Measurements from ENCODE around the gene ANKS1B. TPM values are rescaled to one million over a fixed set of nuclear protein-coding genes. Genes with fewer than 3 reads are reported as not detected.

Gene ANKS1B
- polyA plus RNA-seq, 3 donors: not detected

DNA sequence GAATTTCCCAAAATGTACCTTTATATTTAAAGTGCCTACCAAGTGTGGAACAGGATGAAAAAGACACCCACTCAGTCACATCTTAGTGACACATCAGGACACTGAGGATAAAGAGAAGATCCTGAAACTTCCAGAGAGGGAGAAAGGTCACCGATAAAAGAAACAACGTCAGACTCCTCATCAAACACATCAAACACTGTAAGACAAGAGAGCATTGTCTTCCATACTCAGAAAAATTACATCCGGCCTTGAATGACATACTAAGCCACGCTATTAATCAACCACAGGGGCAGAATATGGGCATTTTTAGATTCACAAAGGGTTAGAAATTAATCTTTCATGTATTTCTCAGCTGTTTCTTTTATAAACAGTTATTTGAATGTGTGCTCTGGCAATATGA lies 849.4 kb downstream of the ANKS1B start:
- no peaks in the 10 kb centered on the region for H3K9me3 ChIP-seq (replicated peaks in 1 of 2; ENCODE audit: control insufficient read depth in 1 of 2, insufficient read depth in 1 of 2, low read length in 2 of 2)
- peaks cover 64 to 73% of the 10 kb centered on the region in 2 donors for H3K4me1 ChIP-seq (ENCODE audit: control insufficient read depth in 1 of 2, insufficient read depth in 2 of 2, low read length in 2 of 2)
- H3K27ac Mint-ChIP-seq: no peak overlapping the region
- no peaks in the 10 kb centered on the region for H3K27me3 ChIP-seq (ENCODE audit: control insufficient read depth in 2 of 2, insufficient read depth in 2 of 2, low read length in 2 of 2)
- intact Hi-C loops (cut with micrococcal nuclease): no loop called here
- no peak overlapping the region for H3K4me3 Mint-ChIP-seq
- H3K36me3 ChIP-seq (replicated peaks in 1 of 2; ENCODE audit: control insufficient read depth in 1 of 2, insufficient read depth in 2 of 2, low read length in 2 of 2): no peaks in the 10 kb centered on the region
- H3K4me3 ChIP-seq (replicated peaks in 1 of 3; ENCODE audit: low read depth in 2 of 3, low read length in 3 of 3): no peak overlapping the region
- H2AFZ ChIP-seq (ENCODE audit: insufficient read depth, low read depth, low read length, poor library complexity, severe bottlenecking): no peak overlapping the region
- peaks cover 0 to 1% (median 0%) of the 10 kb centered on the region in 3 donors for H3K27me3 Mint-ChIP-seq (ENCODE audit: low read depth in 3 of 3)
- no peak for TF ChIP-seq CTCF (IDR thresholded peaks at IDR 0.05)
- peaks cover 44% of the 10 kb centered on the region for H3K4me1 Mint-ChIP-seq
- H4K20me1 ChIP-seq (ENCODE audit: insufficient read depth, low read length): no peaks in the 10 kb centered on the region
- no peaks in the 10 kb centered on the region for H3K79me2 ChIP-seq (ENCODE audit: insufficient read depth, low read length)
- WGBS (ENCODE audit: insufficient coverage): no CpG with 5 or more reads among the region's 4 CpGs
- no peak overlapping the region for H3K27ac ChIP-seq (ENCODE audit: low read depth in 1 of 2, low read length in 2 of 2)
- H3K4me2 ChIP-seq (replicated peaks; ENCODE audit: extremely low read depth, low read length, poor library complexity, severe bottlenecking): no peak overlapping the region
- H3K36me3 Mint-ChIP-seq: no peaks in the 10 kb centered on the region
- no peak overlapping the region for H3K9ac ChIP-seq (ENCODE audit: insufficient read depth, low read length, poor library complexity, severe bottlenecking)
- no peak for DNase-seq
- peaks cover 0 to 5% (median 1%) of the 10 kb centered on the region in 7 donors for H3K9me3 Mint-ChIP-seq

DNA sequence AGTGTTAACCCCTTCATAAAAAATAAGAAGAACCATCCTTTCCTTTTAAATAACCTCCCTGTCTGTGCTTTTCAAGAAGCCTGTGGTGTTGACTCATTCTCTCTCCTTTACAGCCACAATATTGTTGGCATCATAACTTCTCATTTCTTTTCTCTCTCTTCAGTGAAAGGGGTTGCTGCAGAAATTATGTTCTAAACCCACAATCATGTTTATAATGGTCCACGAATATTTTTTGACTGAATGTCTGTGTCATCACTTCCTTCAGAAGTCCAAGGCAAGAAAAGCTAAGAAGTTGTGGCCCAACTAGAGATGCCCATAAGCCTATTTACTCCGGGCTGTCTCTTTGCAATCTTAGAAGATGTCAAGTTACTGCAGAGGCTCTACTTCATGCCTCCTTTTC lies 851.3 kb downstream of the ANKS1B start:
- Histone ChIP-seq H3K79me2 (ENCODE audit: insufficient read depth, low read length) (no peaks in the 10 kb centered on the region), H3K27ac (ENCODE audit: low read depth in 1 of 2, low read length in 2 of 2) (no peak overlapping the region), H3K4me1 (ENCODE audit: control insufficient read depth in 1 of 2, insufficient read depth in 2 of 2, low read length in 2 of 2) (peaks cover 61 to 72% of the 10 kb centered on the region in 2 donors), H3K9ac (ENCODE audit: insufficient read depth, low read length, poor library complexity, severe bottlenecking) (no peak overlapping the region), H3K9me3 (replicated peaks in 1 of 2; ENCODE audit: control insufficient read depth in 1 of 2, insufficient read depth in 1 of 2, low read length in 2 of 2) (no peaks in the 10 kb centered on the region), H2AFZ (ENCODE audit: insufficient read depth, low read depth, low read length, poor library complexity, severe bottlenecking) (no peak overlapping the region), H3K4me3 (replicated peaks in 1 of 3; ENCODE audit: low read depth in 2 of 3, low read length in 3 of 3) (no peak overlapping the region), H4K20me1 (ENCODE audit: insufficient read depth, low read length) (no peaks in the 10 kb centered on the region), H3K27me3 (ENCODE audit: control insufficient read depth in 2 of 2, insufficient read depth in 2 of 2, low read length in 2 of 2) (no peaks in the 10 kb centered on the region), H3K36me3 (replicated peaks in 1 of 2; ENCODE audit: control insufficient read depth in 1 of 2, insufficient read depth in 2 of 2, low read length in 2 of 2) (no peaks in the 10 kb centered on the region), H3K4me2 (replicated peaks; ENCODE audit: extremely low read depth, low read length, poor library complexity, severe bottlenecking) (no peak overlapping the region)
- H3K27ac Mint-ChIP-seq: peak overlapping the region in 3 of 7 donors; percentile 6 to 39 (median 38)
- intact Hi-C loops (cut with micrococcal nuclease): no loop called here
- peak in 2 of 3 donors; percentile 2 to 11 for DNase-seq
- no peaks in the 10 kb centered on the region for H3K27me3 Mint-ChIP-seq (ENCODE audit: low read depth in 3 of 3)
- TF ChIP-seq CTCF (IDR thresholded peaks at IDR 0.05): no peak
- peaks cover 0 to 6% (median 2%) of the 10 kb centered on the region in 7 donors for H3K9me3 Mint-ChIP-seq
- no peak overlapping the region for H3K4me3 Mint-ChIP-seq
- peaks cover 35% of the 10 kb centered on the region for H3K4me1 Mint-ChIP-seq
- WGBS (ENCODE audit: insufficient coverage): 100% methylated on average over 1 of the region's 2 CpGs
- no peaks in the 10 kb centered on the region for H3K36me3 Mint-ChIP-seq

Data from CD14-positive monocyte (primary cell).